Measurements from ENCODE around the gene KCNK4.

DNA sequence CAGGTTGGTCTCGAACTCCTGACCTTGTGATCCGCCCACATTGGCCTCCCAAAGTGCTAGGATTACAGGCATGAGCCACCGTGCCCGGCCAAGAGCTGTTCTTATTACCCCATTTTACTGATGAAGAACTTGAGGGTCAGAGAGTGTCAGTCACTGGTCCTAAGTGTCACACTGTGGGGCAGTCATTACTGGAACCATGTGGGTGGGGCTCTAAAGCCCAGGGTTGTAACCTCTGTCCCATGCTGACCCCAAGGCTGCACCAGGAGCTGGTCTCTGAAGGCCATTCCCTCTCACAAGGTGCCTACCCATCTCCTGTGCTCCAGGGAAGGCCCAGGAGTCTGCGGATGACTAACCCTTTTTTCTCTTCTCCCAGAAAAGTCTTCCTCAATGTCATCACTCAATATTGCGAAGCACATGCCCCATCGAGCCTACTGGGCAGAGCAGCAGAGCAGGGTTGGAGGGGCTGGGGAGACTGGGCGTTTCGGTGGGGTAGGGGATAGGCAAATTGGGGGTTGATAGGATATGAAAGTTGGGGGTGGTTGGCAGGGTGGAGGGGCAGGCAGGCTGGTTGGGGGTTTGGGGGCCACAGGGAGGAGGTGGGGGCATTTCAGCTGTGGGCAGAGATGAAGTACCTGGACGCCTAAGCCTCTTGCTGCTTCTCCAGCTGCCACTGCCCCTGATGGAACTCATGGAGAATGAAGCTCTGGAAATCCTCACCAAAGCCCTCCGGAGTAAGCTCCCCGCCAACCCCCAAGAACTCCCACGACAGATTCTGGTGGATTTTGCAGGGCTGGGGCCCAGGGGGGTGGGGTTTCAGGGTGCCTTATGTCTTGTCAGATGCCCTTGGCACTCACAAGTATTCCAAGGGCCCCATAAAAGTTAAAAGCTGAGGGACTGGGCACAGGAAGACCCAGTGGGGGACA is 12.3 kb downstream of the KCNK4 start:
- TF ChIP-seq, protein P1, sequence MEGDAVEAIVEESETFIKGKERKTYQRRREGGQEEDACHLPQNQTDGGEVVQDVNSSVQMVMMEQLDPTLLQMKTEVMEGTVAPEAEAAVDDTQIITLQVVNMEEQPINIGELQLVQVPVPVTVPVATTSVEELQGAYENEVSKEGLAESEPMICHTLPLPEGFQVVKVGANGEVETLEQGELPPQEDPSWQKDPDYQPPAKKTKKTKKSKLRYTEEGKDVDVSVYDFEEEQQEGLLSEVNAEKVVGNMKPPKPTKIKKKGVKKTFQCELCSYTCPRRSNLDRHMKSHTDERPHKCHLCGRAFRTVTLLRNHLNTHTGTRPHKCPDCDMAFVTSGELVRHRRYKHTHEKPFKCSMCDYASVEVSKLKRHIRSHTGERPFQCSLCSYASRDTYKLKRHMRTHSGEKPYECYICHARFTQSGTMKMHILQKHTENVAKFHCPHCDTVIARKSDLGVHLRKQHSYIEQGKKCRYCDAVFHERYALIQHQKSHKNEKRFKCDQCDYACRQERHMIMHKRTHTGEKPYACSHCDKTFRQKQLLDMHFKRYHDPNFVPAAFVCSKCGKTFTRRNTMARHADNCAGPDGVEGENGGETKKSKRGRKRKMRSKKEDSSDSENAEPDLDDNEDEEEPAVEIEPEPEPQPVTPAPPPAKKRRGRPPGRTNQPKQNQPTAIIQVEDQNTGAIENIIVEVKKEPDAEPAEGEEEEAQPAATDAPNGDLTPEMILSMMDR (IDR thresholded peaks at IDR 0.05) = no peak
- TF ChIP-seq POLR2A (IDR thresholded peaks at IDR 0.05) = no peak

Measured in adrenal gland (tissue), 5 donors.